ENCODE results near the gene ARHGEF40. TPM values are rescaled to one million over a fixed set of nuclear protein-coding genes. Genes with fewer than 3 reads are reported as not detected.
A peak's percentile ranks its signal among the peaks of the same experiment; 100 is the strongest.

ARHGEF40 gene
- total and polyA plus RNA-seq, 4 donors, result 37.9 to 98.9 (median 77.1) TPM

- 18% methylated on average over 5 of the region's 9 CpGs for whole genome bisulfite sequencing (ENCODE audit: insufficient coverage)
- peak in 1 of 6 donors; percentile 55 for DNase-seq (ENCODE audit: low read depth in 4 of 6, low spot score in 6 of 6)
- no peaks in the 10 kb centered on the region for H3K36me3 ChIP-seq (ENCODE audit: control insufficient read depth, insufficient read depth, low read length)
- H3K27ac ChIP-seq (ENCODE audit: low read depth, low read length), result peak overlapping the region; percentile 99
- peaks cover 51% of the 10 kb centered on the region for H3K4me1 ChIP-seq (ENCODE audit: control insufficient read depth, insufficient read depth, low read length)
- H3K4me3 ChIP-seq (ENCODE audit: low read depth, low read length), result peak overlapping the region; percentile 87
- H3K27me3 ChIP-seq (ENCODE audit: control insufficient read depth, insufficient read depth, low read length), result no peaks in the 10 kb centered on the region
- H3K9me3 ChIP-seq (ENCODE audit: control insufficient read depth, insufficient read depth, low read length), result no peaks in the 10 kb centered on the region
Measured at GRCh38 chr14:21102521-21103410, 32.7 kb downstream of the ARHGEF40 start.

GRCh38 chr14:21103411-21103709 is 33.3 kb downstream of the ARHGEF40 start:
- Histone ChIP-seq H3K9me3 (ENCODE audit: control insufficient read depth, insufficient read depth, low read length) (no peaks in the 10 kb centered on the region), H3K36me3 (ENCODE audit: control insufficient read depth, insufficient read depth, low read length) (no peaks in the 10 kb centered on the region), H3K27ac (ENCODE audit: low read depth, low read length) (peak overlapping the region; percentile 99), H3K4me3 (ENCODE audit: low read depth, low read length) (peak overlapping the region; percentile 87), H3K4me1 (ENCODE audit: control insufficient read depth, insufficient read depth, low read length) (peaks cover 51% of the 10 kb centered on the region), H3K27me3 (ENCODE audit: control insufficient read depth, insufficient read depth, low read length) (no peaks in the 10 kb centered on the region)
- 1% methylated on average over 9 of the region's 9 CpGs for WGBS (ENCODE audit: insufficient coverage)
- no peak for DNase-seq (ENCODE audit: low read depth in 4 of 6, low spot score in 6 of 6)

DNA sequence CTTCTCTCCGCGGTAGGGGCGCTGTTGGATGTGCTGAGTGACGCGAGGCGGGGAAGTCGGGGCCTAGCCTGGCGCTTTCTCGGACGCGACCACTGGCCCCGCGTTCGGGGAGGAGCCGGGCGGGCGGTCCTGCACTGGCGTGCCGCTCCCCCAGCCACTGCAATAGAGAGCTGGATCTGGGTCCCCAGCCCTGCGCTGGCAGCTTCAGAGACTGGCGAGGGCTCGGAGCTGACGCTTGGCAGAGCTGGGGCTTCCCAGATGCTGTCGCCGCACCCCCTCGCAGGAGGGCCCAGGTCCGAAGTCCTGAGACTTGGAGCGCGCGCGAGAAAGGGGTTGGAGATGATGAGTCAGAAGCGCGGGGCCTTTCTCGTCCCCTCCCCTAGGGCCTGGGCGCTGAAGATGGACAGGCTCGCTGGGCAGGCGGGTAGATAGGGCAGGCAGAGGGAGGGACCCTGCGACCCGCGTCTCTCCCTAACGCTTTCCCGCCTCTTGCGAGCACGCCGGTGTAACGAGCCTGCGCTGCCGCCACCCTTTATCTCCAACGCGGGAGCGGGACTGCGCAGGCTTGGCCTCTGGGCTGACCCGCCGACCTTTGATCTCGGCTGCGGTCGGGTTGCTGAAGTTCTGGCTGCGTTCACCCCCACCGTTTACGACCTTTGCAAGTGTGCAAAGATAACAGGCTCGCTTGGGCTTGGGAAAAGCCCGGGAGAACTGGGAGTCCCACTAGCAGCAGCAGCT is 33.8 kb downstream of the ARHGEF40 start:
- H3K27ac ChIP-seq (ENCODE audit: low read depth, low read length), result peak overlapping the region; percentile 99
- H3K9me3 ChIP-seq (ENCODE audit: control insufficient read depth, insufficient read depth, low read length), result no peaks in the 10 kb centered on the region
- WGBS (ENCODE audit: insufficient coverage), result under 1% methylated on average over 59 of the region's 62 CpGs
- H3K36me3 ChIP-seq (ENCODE audit: control insufficient read depth, insufficient read depth, low read length), result no peaks in the 10 kb centered on the region
- peak overlapping the region; percentile 87 for H3K4me3 ChIP-seq (ENCODE audit: low read depth, low read length)
- peaks cover 51% of the 10 kb centered on the region for H3K4me1 ChIP-seq (ENCODE audit: control insufficient read depth, insufficient read depth, low read length)
- peak; percentile 90 to 99 (median 93) for DNase-seq (ENCODE audit: low read depth in 4 of 6, low spot score in 6 of 6)
- no peaks in the 10 kb centered on the region for H3K27me3 ChIP-seq (ENCODE audit: control insufficient read depth, insufficient read depth, low read length)

- DNase-seq (ENCODE audit: low read depth in 4 of 6, low spot score in 6 of 6), result peak in 3 of 6 donors; percentile 70 to 94 (median 92)
- Histone ChIP-seq H3K4me3 (ENCODE audit: low read depth, low read length) (peak overlapping the region; percentile 87), H3K9me3 (ENCODE audit: control insufficient read depth, insufficient read depth, low read length) (no peaks in the 10 kb centered on the region), H3K36me3 (ENCODE audit: control insufficient read depth, insufficient read depth, low read length) (no peaks in the 10 kb centered on the region), H3K27ac (ENCODE audit: low read depth, low read length) (peak overlapping the region; percentile 99), H3K27me3 (ENCODE audit: control insufficient read depth, insufficient read depth, low read length) (no peaks in the 10 kb centered on the region), H3K4me1 (ENCODE audit: control insufficient read depth, insufficient read depth, low read length) (peaks cover 45% of the 10 kb centered on the region)
- 17% methylated on average over 6 of the region's 8 CpGs for WGBS (ENCODE audit: insufficient coverage)
Measured at GRCh38 chr14:21104448-21105060, 34.5 kb downstream of the ARHGEF40 start.

DNA sequence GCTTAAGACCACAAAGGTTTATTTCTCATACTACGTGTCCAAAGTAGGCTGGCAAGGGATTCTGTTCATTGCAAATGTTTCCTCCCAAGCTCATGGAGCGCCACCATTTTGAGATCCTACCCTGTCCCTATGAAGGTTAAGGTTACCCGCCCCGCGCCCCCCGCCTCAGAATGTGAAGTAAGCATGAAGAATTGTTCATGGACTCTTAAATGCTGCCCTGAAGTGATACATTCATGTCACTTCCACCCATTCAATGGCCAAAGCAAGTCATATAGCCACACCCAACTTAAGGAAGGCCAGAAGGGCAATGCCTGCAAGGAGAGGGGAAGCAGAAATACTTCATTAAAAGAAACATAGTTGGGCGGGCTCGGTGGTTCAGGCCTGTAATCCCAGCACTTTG is 35.0 kb downstream of the ARHGEF40 start:
- no peak overlapping the region for H3K4me3 ChIP-seq (ENCODE audit: low read depth, low read length)
- WGBS (ENCODE audit: insufficient coverage), result 74% methylated on average over 2 of the region's 8 CpGs

GRCh38 chr14:21106176-21106497 is 36.0 kb downstream of the ARHGEF40 start:
- peaks cover 40% of the 10 kb centered on the region for H3K4me1 ChIP-seq (ENCODE audit: control insufficient read depth, insufficient read depth, low read length)
- no peaks in the 10 kb centered on the region for H3K36me3 ChIP-seq (ENCODE audit: control insufficient read depth, insufficient read depth, low read length)
- no peaks in the 10 kb centered on the region for H3K9me3 ChIP-seq (ENCODE audit: control insufficient read depth, insufficient read depth, low read length)
- no peaks in the 10 kb centered on the region for H3K27me3 ChIP-seq (ENCODE audit: control insufficient read depth, insufficient read depth, low read length)
- 54% methylated on average over 2 of the region's 4 CpGs for WGBS (ENCODE audit: insufficient coverage)
- no peak for DNase-seq (ENCODE audit: low read depth in 4 of 6, low spot score in 6 of 6)
- H3K27ac ChIP-seq (ENCODE audit: low read depth, low read length), result peak overlapping the region; percentile 53
- no peak overlapping the region for H3K4me3 ChIP-seq (ENCODE audit: low read depth, low read length)

More for the DNA sequence above, 35.0 kb downstream of the ARHGEF40 start:
- peaks cover 40% of the 10 kb centered on the region for H3K4me1 ChIP-seq (ENCODE audit: control insufficient read depth, insufficient read depth, low read length)
- peak overlapping the region; percentile 99 for H3K27ac ChIP-seq (ENCODE audit: low read depth, low read length)
- DNase-seq (ENCODE audit: low read depth in 4 of 6, low spot score in 6 of 6), result no peak
- no peaks in the 10 kb centered on the region for H3K36me3 ChIP-seq (ENCODE audit: control insufficient read depth, insufficient read depth, low read length)
- H3K27me3 ChIP-seq (ENCODE audit: control insufficient read depth, insufficient read depth, low read length), result no peaks in the 10 kb centered on the region
- no peaks in the 10 kb centered on the region for H3K9me3 ChIP-seq (ENCODE audit: control insufficient read depth, insufficient read depth, low read length)

GRCh38 chr14:21106498-21107282 is 36.6 kb downstream of the ARHGEF40 start:
- H3K4me1 ChIP-seq (ENCODE audit: control insufficient read depth, insufficient read depth, low read length), result peaks cover 40% of the 10 kb centered on the region
- peak in 4 of 6 donors; percentile 78 to 96 (median 86) for DNase-seq (ENCODE audit: low read depth in 4 of 6, low spot score in 6 of 6)
- H3K9me3 ChIP-seq (ENCODE audit: control insufficient read depth, insufficient read depth, low read length), result no peaks in the 10 kb centered on the region
- H3K36me3 ChIP-seq (ENCODE audit: control insufficient read depth, insufficient read depth, low read length), result no peaks in the 10 kb centered on the region
- 5% methylated on average over 8 of the region's 11 CpGs for WGBS (ENCODE audit: insufficient coverage)
- no peak overlapping the region for H3K4me3 ChIP-seq (ENCODE audit: low read depth, low read length)
- H3K27ac ChIP-seq (ENCODE audit: low read depth, low read length), result peak overlapping the region; percentile 53
- no peaks in the 10 kb centered on the region for H3K27me3 ChIP-seq (ENCODE audit: control insufficient read depth, insufficient read depth, low read length)

GRCh38 chr14:21107283-21107800 is 37.2 kb downstream of the ARHGEF40 start:
- WGBS (ENCODE audit: insufficient coverage), result 45% methylated on average over 5 of the region's 5 CpGs
- no peaks in the 10 kb centered on the region for H3K9me3 ChIP-seq (ENCODE audit: control insufficient read depth, insufficient read depth, low read length)
- peaks cover 34% of the 10 kb centered on the region for H3K4me1 ChIP-seq (ENCODE audit: control insufficient read depth, insufficient read depth, low read length)
- no peak overlapping the region for H3K4me3 ChIP-seq (ENCODE audit: low read depth, low read length)
- H3K27me3 ChIP-seq (ENCODE audit: control insufficient read depth, insufficient read depth, low read length), result no peaks in the 10 kb centered on the region
- H3K27ac ChIP-seq (ENCODE audit: low read depth, low read length), result no peak overlapping the region
- DNase-seq (ENCODE audit: low read depth in 4 of 6, low spot score in 6 of 6), result no peak
- H3K36me3 ChIP-seq (ENCODE audit: control insufficient read depth, insufficient read depth, low read length), result no peaks in the 10 kb centered on the region

GRCh38 chr14:21108791-21109190 is 38.7 kb downstream of the ARHGEF40 start:
- no peaks in the 10 kb centered on the region for H3K9me3 ChIP-seq (ENCODE audit: control insufficient read depth, insufficient read depth, low read length)
- 100% methylated on average over 1 of the region's 4 CpGs for WGBS (ENCODE audit: insufficient coverage)
- DNase-seq (ENCODE audit: low read depth in 4 of 6, low spot score in 6 of 6), result no peak
- no peak overlapping the region for H3K4me3 ChIP-seq (ENCODE audit: low read depth, low read length)
- H3K27me3 ChIP-seq (ENCODE audit: control insufficient read depth, insufficient read depth, low read length), result no peaks in the 10 kb centered on the region
- H3K36me3 ChIP-seq (ENCODE audit: control insufficient read depth, insufficient read depth, low read length), result no peaks in the 10 kb centered on the region
- H3K4me1 ChIP-seq (ENCODE audit: control insufficient read depth, insufficient read depth, low read length), result peaks cover 21% of the 10 kb centered on the region
- no peak overlapping the region for H3K27ac ChIP-seq (ENCODE audit: low read depth, low read length)

Measured in spinal cord (tissue), 10 donors.